Colonic mucosa (tissue), 4 donors: Measurements from ENCODE around the gene CUL9. TPM values are rescaled to one million over a fixed set of nuclear protein-coding genes. Genes with fewer than 3 reads are reported as not detected.

ENCODE experiments used
- DNase-seq: peaks from one replicate; pipeline ENCODE4 v3.0.0-alpha.2; 2020
- H3K27ac ChIP-seq: fragments of 200-600 bp; one replicate; pipeline ENCODE4 v1.8.0; 2021
- H3K27me3 ChIP-seq: fragments of 200-600 bp; one replicate; pipeline ENCODE4 v1.8.0; 2021
- H3K36me3 ChIP-seq: fragments of 200-600 bp; one replicate; pipeline ENCODE4 v1.8.0; 2021
- H3K4me1 ChIP-seq: fragments of 200-600 bp; one replicate; pipeline ENCODE4 v1.8.0; 2021; ENCODE audit warnings: mild to moderate bottlenecking
- H3K4me3 ChIP-seq: fragments of 200-600 bp; one replicate; pipeline ENCODE4 v1.8.0; 2021
- H3K9ac ChIP-seq, 2 donors: one replicate each; pipeline ENCODE4 v1.7.0; 2013; ENCODE audit warnings: control low read depth in 2 of 2, low read depth in 2 of 2, low read length in 2 of 2
- H3K9me3 ChIP-seq: fragments of 200-600 bp; one replicate; pipeline ENCODE4 v1.8.0; 2021
- intact Hi-C: fragments of 100-400 bp; cut with DNase I; formaldehyde crosslinking; loops from one replicate; pipeline ENCODE4 v1.14.1; 2022
- total RNA-seq, 2 donors: library from RNA; stranded (reverse); fragmentation: NEBNext Ultra II Directional in 1 of 2; extraction: Animal tissue kit (Norgen Biotek cat#: 25700) in 1 of 2; gene quantifications; one replicate each; pipeline ENCODE4 v1.2.1, GENCODE V29; 2021
- TF ChIP-seq, protein P1 (sequence below): fragments of 200-600 bp; IDR thresholded peaks from one replicate; pipeline ENCODE4 v1.8.0; 2022; ENCODE audit warnings: antibody characterized with exemption, mild to moderate bottlenecking
- donor health status: healthy.
- donor health status: DM: no; HTN: no; CAD: no.
- donor health status: DM: no; HTN: no; CAD: no.

CUL9 gene
- total RNA-seq, 2 donors from 2014 or later: 23.4 to 36.9 TPM

DNA sequence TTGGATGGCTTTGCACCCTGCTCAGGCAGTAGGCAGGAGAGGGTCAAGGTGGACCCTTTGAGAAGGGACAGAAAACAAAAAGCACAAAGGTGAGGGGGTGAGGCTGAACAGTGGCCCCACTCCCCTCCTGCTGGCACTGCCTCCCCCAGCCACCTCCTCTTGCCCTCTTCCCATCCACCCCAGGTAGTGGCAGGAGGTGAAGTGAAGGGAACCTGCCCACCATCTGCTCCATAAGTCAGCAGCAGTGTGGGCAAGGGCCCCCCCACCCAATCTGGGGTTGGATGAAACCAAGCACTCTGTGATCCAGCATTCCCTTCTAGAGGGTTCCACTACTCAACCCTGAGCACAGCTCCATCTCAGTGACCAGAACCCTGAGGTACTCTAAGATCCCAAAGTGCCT is 89.9 kb downstream of the CUL9 start:
- H3K9ac ChIP-seq: no peak overlapping the region
- H3K36me3 ChIP-seq: no peaks in the 10 kb centered on the region
- TF ChIP-seq, protein P1, sequence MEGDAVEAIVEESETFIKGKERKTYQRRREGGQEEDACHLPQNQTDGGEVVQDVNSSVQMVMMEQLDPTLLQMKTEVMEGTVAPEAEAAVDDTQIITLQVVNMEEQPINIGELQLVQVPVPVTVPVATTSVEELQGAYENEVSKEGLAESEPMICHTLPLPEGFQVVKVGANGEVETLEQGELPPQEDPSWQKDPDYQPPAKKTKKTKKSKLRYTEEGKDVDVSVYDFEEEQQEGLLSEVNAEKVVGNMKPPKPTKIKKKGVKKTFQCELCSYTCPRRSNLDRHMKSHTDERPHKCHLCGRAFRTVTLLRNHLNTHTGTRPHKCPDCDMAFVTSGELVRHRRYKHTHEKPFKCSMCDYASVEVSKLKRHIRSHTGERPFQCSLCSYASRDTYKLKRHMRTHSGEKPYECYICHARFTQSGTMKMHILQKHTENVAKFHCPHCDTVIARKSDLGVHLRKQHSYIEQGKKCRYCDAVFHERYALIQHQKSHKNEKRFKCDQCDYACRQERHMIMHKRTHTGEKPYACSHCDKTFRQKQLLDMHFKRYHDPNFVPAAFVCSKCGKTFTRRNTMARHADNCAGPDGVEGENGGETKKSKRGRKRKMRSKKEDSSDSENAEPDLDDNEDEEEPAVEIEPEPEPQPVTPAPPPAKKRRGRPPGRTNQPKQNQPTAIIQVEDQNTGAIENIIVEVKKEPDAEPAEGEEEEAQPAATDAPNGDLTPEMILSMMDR: no peak
- H3K4me1 ChIP-seq: peaks cover 32% of the 10 kb centered on the region
- no peak overlapping the region for H3K4me3 ChIP-seq
- intact Hi-C loops: no loop called here
- H3K27ac ChIP-seq: no peak overlapping the region
- no peak for DNase-seq
- no peaks in the 10 kb centered on the region for H3K27me3 ChIP-seq
- no peaks in the 10 kb centered on the region for H3K9me3 ChIP-seq

DNA sequence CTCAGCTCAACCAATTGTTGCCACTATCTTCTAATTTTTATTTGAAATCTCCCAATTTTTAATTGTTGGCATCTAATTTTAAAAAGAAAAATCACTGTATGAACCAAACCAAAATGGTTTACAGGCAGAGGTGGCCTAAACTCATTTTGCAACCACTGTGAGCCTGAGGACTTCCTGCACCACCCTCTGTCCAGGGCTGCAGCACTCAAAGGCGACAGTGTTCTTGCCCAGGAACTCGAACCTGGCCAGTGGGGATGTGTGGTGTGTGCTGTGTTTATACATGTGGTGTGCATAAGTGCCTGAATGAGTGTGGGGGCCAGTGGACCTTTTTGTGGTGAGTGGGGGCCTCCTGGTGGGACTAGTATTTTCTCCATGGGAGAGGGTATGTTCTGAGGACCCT is 91.7 kb downstream of the CUL9 start:
- H3K4me1 ChIP-seq: peaks cover 24% of the 10 kb centered on the region
- no peaks in the 10 kb centered on the region for H3K36me3 ChIP-seq
- intact Hi-C loops: no loop called here

More for the DNA sequence above, 91.7 kb downstream of the CUL9 start:
- Histone ChIP-seq H3K4me3 (no peak overlapping the region), H3K27ac (no peak overlapping the region), H3K27me3 (no peaks in the 10 kb centered on the region), H3K9ac (no peak overlapping the region), H3K9me3 (no peaks in the 10 kb centered on the region)
- TF ChIP-seq, protein P1: no peak
- DNase-seq: no peak

Other genes starting within 250 kb of the CUL9 start
- gene GNMT, start 221.4 kb upstream of the CUL9 start, total RNA-seq: under 1 TPM in 1 of 2 donors, not detected in 1; 0.96 TPM
- 10 to 100 TPM; 23.3 to 40.3 TPM for gene PEX6, start 203.0 kb upstream of the CUL9 start, total RNA-seq
- 10 to 100 TPM; 38.5 to 49.7 TPM for gene PPP2R5D, start 197.6 kb upstream of the CUL9 start, total RNA-seq
- gene MEA1, start 168.2 kb upstream of the CUL9 start, total RNA-seq: 10 to 100 TPM; 43.7 to 54.5 TPM
- 10 to 100 TPM; 62.4 to 73.9 TPM for gene KLHDC3, start 167.9 kb upstream of the CUL9 start, total RNA-seq
- gene RRP36, start 160.6 kb upstream of the CUL9 start, total RNA-seq: 10 to 100 TPM; 35.5 to 61.4 TPM
- 10 to 100 TPM; 13.7 to 15.3 TPM for gene CUL7, start 128.3 kb upstream of the CUL9 start, total RNA-seq
- gene MRPL2, start 122.8 kb upstream of the CUL9 start, total RNA-seq: 100 to 1,000 TPM in 1 of 2 donors, 10 to 100 TPM in 1; 73.2 to 112 TPM
- gene KLC4, start 122.6 kb upstream of the CUL9 start, total RNA-seq: 100 to 1,000 TPM in 1 of 2 donors, 10 to 100 TPM in 1; 98.8 to 101 TPM
- 10 to 100 TPM; 15.1 to 15.9 TPM for gene PTK7, start 105.9 kb upstream of the CUL9 start, total RNA-seq
- 10 to 100 TPM; 24.8 to 37.6 TPM for gene SRF, start 10.9 kb upstream of the CUL9 start, total RNA-seq
- 10 to 100 TPM; 76.8 to 99.4 TPM for gene DNPH1, start 47.3 kb downstream of the CUL9 start, total RNA-seq
- gene TTBK1, start 61.3 kb downstream of the CUL9 start, total RNA-seq: 1 to 10 TPM in 1 of 2 donors, under 1 TPM in 1; 0.48 to 1.0 TPM
- gene SLC22A7, start 116.1 kb downstream of the CUL9 start, total RNA-seq: not detected
- 1 to 10 TPM in 1 of 2 donors, under 1 TPM in 1; 0.69 to 1.8 TPM for gene CRIP3, start 126.6 kb downstream of the CUL9 start, total RNA-seq
- 10 to 100 TPM; 12.3 TPM for gene ZNF318, start 187.5 kb downstream of the CUL9 start, total RNA-seq
- 10 to 100 TPM; 22.9 to 33.9 TPM for gene ABCC10, start 245.3 kb downstream of the CUL9 start, total RNA-seq